HepG2 (cell line): ENCODE results near the gene PDGFRB. TPM values are rescaled to one million over a fixed set of nuclear protein-coding genes. Genes with fewer than 3 reads are reported as not detected.

Source experiments
- ELF4 ChIP-seq: sonication (generic); formaldehyde crosslinking; IDR thresholded peaks from 2 replicates; pipeline ENCODE4 v1.5.0; 2020; ENCODE audit warnings: missing genetic modification reagents, mild to moderate bottlenecking, moderate library complexity, borderline replicate concordance
- ERF ChIP-seq: IDR thresholded peaks from 2 replicates; pipeline ENCODE4 v1.6.1; 2018; ENCODE audit warnings: missing biosample characterization, missing genetic modification reagents
- HBP1 ChIP-seq: IDR thresholded peaks from 2 replicates; pipeline ENCODE4 v1.6.1; 2016; ENCODE audit warnings: low read depth, control low read depth
- KDM3A ChIP-seq: IDR thresholded peaks from 2 replicates; pipeline ENCODE4 v1.6.1; 2018; ENCODE audit warnings: low read depth, missing compliant biosample characterization
- KLF16 ChIP-seq, 2 experiments: sonication (generic) in 1 of 2; formaldehyde crosslinking in 1 of 2; IDR thresholded peaks; 2 replicates each; pipeline versions ENCODE4 v1.6.1 to v1.8.0; 2016 to 2023; ENCODE audit warnings: missing genetic modification reagents in 2 of 2, missing compliant biosample characterization in 1 of 2
- KLF9 ChIP-seq: IDR thresholded peaks from 2 replicates; pipeline ENCODE4 v1.6.1; 2016; ENCODE audit warnings: low read depth
- MBNL3 ChIP-seq: fragments of 250-450 bp; sonication (Bioruptor Pico); conservative IDR thresholded peaks from 2 replicates; pipeline ENCODE4 v1.8.0; 2022; ENCODE audit warnings: mild to moderate bottlenecking, inconsistent platforms
- MEIS2 ChIP-seq: sonication (generic); formaldehyde crosslinking; IDR thresholded peaks from 2 replicates; pipeline ENCODE4 v1.9.0; 2021; ENCODE audit warnings: mild to moderate bottlenecking, missing genetic modification reagents
- MYPOP ChIP-seq: sonication (generic); formaldehyde crosslinking; IDR thresholded peaks from 2 replicates; pipeline ENCODE4 v1.8.1; 2023; ENCODE audit warnings: mild to moderate bottlenecking, moderate library complexity, missing genetic modification reagents
- SP1 ChIP-seq, 2 experiments: fragments of 450-650 bp in 1 of 2; sonication (generic) in 1 of 2; formaldehyde crosslinking in 1 of 2; IDR thresholded peaks; 2 replicates each; pipeline versions ENCODE4 v1.4.0 to v1.6.1; 2016 to 2020; ENCODE audit warnings: missing genetic modification reagents in 1 of 2
- SPEN ChIP-seq: sonication (generic); formaldehyde crosslinking; IDR thresholded peaks from 2 replicates; pipeline ENCODE4 v1.5.1; 2020; ENCODE audit warnings: low read depth, mild to moderate bottlenecking, missing genetic modification reagents
- ZNF251 ChIP-seq: sonication (generic); formaldehyde crosslinking; IDR thresholded peaks from 2 replicates; pipeline ENCODE4 v1.9.0; 2021; ENCODE audit warnings: mild to moderate bottlenecking, missing genetic modification reagents
- ZNF343 ChIP-seq: sonication (generic); formaldehyde crosslinking; IDR thresholded peaks from 2 replicates; pipeline ENCODE4 v1.4.0; 2020; ENCODE audit warnings: mild to moderate bottlenecking, missing genetic modification reagents
- ZNF382 ChIP-seq: sonication (generic); formaldehyde crosslinking; IDR thresholded peaks from 2 replicates; pipeline ENCODE4 v1.5.0; 2020; ENCODE audit warnings: missing genetic modification reagents, mild to moderate bottlenecking, borderline replicate concordance
- ZNF749 ChIP-seq: sonication (generic); formaldehyde crosslinking; IDR thresholded peaks from 2 replicates; pipeline ENCODE4 v1.8.0; 2022; ENCODE audit warnings: mild to moderate bottlenecking, missing genetic modification reagents, moderate library complexity, borderline replicate concordance
- ZNF772 ChIP-seq: sonication (generic); formaldehyde crosslinking; IDR thresholded peaks from 2 replicates; pipeline ENCODE4 v1.5.0; 2020; ENCODE audit warnings: mild to moderate bottlenecking, missing genetic modification reagents
- polyA plus RNA-seq, 8 experiments: library from polyadenylated mRNA; depleted of rRNA in 3 of 8; stranded (reverse) in 7 of 8; unstranded in 1 of 8; fragments of >200 nt; fragmentation: Illumina TruSeq in 4 of 8; extraction: Trizol in 4 of 8; gene quantifications; 2 replicates each; pipeline versions ENCODE4 v1.2.1 to v1.2.3, GENCODE V29; 2011 to 2016; ENCODE audit warnings: low read depth in 4 of 8, missing spikeins in 1 of 8, mixed read lengths in 1 of 8; ENCODE audit not compliant: insufficient read depth in 1 of 8
- total RNA-seq, 5 experiments: library from RNA; depleted of rRNA; stranded (reverse); fragments of >200 nt; fragmentation: Illumina TruSeq; extraction: Trizol; gene quantifications; 2 replicates each; pipeline ENCODE4 v1.2.3, GENCODE V29; 2016; ENCODE audit warnings: low read depth in 1 of 5
- TF ChIP-seq, protein P1 (sequence below): sonication (generic); formaldehyde crosslinking; IDR thresholded peaks from 2 replicates; pipeline ENCODE4 v1.4.0; 2020; ENCODE audit warnings: missing genetic modification reagents, borderline replicate concordance
- TF ChIP-seq, protein P2 (sequence below): IDR thresholded peaks from 2 replicates; pipeline ENCODE4 v1.6.1; 2016; ENCODE audit warnings: low read depth, missing genetic modification reagents, missing compliant biosample characterization
- TF ChIP-seq, protein P3 (sequence below), 2 experiments: sonication (generic) in 1 of 2; formaldehyde crosslinking in 1 of 2; IDR thresholded peaks; 2 replicates each; pipeline versions ENCODE4 v1.4.0 to v1.6.1; 2018 to 2020; ENCODE audit warnings: missing genetic modification reagents in 2 of 2, borderline replicate concordance in 1 of 2, low read depth in 1 of 2, mild to moderate bottlenecking in 1 of 2, missing biosample characterization in 1 of 2

Gene PDGFRB
- total and polyA plus RNA-seq, 2 of the 13 experiments (the other 11 are each of a cell fraction or from before 2014, with no cell fraction given) = 4.0 to 21.0 TPM

DNA sequence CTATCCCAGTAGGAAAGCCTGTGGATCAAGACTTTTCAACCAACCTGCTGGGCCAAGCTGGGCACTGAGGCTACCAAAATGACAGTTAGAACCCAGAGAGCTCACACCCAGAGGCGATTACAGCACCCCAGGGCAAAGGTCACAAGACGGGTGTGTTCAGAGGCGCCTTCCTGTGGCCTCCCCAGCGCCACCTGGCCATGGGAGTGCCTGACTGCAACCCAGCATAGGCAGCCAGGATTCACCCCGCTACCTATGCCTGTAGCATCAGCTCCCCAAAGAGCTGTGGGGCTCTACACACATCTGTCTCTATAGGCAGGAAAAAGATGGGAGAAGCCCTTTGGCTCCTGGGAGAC, 33.5 kb downstream of the PDGFRB start (continued):
- no peak for TF ChIP-seq MEIS2
- no peak for TF ChIP-seq SPEN (CRISPR knock-in tag)
- TF ChIP-seq ELF4 (CRISPR knock-in tag) = no peak
- TF ChIP-seq, protein P1, sequence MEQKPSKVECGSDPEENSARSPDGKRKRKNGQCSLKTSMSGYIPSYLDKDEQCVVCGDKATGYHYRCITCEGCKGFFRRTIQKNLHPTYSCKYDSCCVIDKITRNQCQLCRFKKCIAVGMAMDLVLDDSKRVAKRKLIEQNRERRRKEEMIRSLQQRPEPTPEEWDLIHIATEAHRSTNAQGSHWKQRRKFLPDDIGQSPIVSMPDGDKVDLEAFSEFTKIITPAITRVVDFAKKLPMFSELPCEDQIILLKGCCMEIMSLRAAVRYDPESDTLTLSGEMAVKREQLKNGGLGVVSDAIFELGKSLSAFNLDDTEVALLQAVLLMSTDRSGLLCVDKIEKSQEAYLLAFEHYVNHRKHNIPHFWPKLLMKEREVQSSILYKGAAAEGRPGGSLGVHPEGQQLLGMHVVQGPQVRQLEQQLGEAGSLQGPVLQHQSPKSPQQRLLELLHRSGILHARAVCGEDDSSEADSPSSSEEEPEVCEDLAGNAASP (CRISPR knock-in tag) = no peak
- TF ChIP-seq, protein P2, sequence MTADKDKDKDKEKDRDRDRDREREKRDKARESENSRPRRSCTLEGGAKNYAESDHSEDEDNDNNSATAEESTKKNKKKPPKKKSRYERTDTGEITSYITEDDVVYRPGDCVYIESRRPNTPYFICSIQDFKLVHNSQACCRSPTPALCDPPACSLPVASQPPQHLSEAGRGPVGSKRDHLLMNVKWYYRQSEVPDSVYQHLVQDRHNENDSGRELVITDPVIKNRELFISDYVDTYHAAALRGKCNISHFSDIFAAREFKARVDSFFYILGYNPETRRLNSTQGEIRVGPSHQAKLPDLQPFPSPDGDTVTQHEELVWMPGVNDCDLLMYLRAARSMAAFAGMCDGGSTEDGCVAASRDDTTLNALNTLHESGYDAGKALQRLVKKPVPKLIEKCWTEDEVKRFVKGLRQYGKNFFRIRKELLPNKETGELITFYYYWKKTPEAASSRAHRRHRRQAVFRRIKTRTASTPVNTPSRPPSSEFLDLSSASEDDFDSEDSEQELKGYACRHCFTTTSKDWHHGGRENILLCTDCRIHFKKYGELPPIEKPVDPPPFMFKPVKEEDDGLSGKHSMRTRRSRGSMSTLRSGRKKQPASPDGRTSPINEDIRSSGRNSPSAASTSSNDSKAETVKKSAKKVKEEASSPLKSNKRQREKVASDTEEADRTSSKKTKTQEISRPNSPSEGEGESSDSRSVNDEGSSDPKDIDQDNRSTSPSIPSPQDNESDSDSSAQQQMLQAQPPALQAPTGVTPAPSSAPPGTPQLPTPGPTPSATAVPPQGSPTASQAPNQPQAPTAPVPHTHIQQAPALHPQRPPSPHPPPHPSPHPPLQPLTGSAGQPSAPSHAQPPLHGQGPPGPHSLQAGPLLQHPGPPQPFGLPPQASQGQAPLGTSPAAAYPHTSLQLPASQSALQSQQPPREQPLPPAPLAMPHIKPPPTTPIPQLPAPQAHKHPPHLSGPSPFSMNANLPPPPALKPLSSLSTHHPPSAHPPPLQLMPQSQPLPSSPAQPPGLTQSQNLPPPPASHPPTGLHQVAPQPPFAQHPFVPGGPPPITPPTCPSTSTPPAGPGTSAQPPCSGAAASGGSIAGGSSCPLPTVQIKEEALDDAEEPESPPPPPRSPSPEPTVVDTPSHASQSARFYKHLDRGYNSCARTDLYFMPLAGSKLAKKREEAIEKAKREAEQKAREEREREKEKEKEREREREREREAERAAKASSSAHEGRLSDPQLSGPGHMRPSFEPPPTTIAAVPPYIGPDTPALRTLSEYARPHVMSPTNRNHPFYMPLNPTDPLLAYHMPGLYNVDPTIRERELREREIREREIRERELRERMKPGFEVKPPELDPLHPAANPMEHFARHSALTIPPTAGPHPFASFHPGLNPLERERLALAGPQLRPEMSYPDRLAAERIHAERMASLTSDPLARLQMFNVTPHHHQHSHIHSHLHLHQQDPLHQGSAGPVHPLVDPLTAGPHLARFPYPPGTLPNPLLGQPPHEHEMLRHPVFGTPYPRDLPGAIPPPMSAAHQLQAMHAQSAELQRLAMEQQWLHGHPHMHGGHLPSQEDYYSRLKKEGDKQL (CRISPR knock-in tag) = no peak
- TF ChIP-seq ERF = no peak
- TF ChIP-seq ZNF772 (CRISPR knock-in tag) = no peak
- no peak for TF ChIP-seq HBP1
- TF ChIP-seq, protein P3, sequence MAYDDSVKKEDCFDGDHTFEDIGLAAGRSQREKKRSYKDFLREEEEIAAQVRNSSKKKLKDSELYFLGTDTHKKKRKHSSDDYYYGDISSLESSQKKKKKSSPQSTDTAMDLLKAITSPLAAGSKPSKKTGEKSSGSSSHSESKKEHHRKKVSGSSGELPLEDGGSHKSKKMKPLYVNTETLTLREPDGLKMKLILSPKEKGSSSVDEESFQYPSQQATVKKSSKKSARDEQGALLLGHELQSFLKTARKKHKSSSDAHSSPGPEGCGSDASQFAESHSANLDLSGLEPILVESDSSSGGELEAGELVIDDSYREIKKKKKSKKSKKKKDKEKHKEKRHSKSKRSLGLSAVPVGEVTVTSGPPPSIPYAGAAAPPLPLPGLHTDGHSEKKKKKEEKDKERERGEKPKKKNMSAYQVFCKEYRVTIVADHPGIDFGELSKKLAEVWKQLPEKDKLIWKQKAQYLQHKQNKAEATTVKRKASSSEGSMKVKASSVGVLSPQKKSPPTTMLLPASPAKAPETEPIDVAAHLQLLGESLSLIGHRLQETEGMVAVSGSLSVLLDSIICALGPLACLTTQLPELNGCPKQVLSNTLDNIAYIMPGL (CRISPR knock-in tag; IDR thresholded peaks at IDR 0.05; ENCODE audit: borderline replicate concordance in 1 of 2, low read depth in 1 of 2) = no peak
- TF ChIP-seq ZNF251 (CRISPR knock-in tag) = no peak
- no peak for TF ChIP-seq MYPOP (CRISPR knock-in tag)
- TF ChIP-seq KDM3A (CRISPR knock-in tag) = no peak
- TF ChIP-seq SP1 (IDR thresholded peaks at IDR 0.05) = no peak
- TF ChIP-seq SP1 (CRISPR knock-in tag; IDR thresholded peaks at IDR 0.05) = no peak
- no peak for TF ChIP-seq ZNF382 (CRISPR knock-in tag)
- no peak for TF ChIP-seq KLF16 (CRISPR knock-in tag; IDR thresholded peaks at IDR 0.05)
- TF ChIP-seq MBNL3 = no peak
- TF ChIP-seq ZNF749 (CRISPR knock-in tag) = no peak
- no peak for TF ChIP-seq KLF9 (CRISPR knock-in tag)
- no peak for TF ChIP-seq ZNF343 (CRISPR knock-in tag)
